GM23338 (cell line): ENCODE measurements around the gene NDST3. TPM values are rescaled to one million over a fixed set of nuclear protein-coding genes. Genes with fewer than 3 reads are reported as not detected.

Experiments used
- ATAC-seq: fragments of 200-7000 bp; cut with Tn5 transposase; 3 replicates; pipeline ENCODE4 v1.9.1; 2020
- DNase-seq: peaks from one replicate; pipeline ENCODE4 v3.0.0-alpha.2; 2015; ENCODE audit warnings: low spot score
- H2AFZ ChIP-seq: fragments of 200-600 bp; sonication (generic); 2 replicates; pipeline ENCODE4 v1.8.0; 2016; ENCODE audit warnings: antibody characterized with exemption, mild to moderate bottlenecking, moderate library complexity
- H3F3A ChIP-seq: fragments of 200-600 bp; sonication (generic); replicated peaks from 2 replicates; pipeline ENCODE4 v1.8.0; 2017; ENCODE audit warnings: antibody characterized with exemption, mixed run types, low read depth
- H3K27ac ChIP-seq: fragments of 200-600 bp; sonication (generic); 2 replicates; pipeline ENCODE4 v1.6.1; 2016; ENCODE audit warnings: low read depth
- H3K27me3 ChIP-seq: fragments of 200-600 bp; sonication (generic); 2 replicates; pipeline ENCODE4 v1.8.0; 2016; ENCODE audit warnings: mild to moderate bottlenecking, mixed run types, moderate library complexity; ENCODE audit not compliant: insufficient read depth
- H3K36me3 ChIP-seq: fragments of 200-600 bp; sonication (generic); 2 replicates; pipeline ENCODE4 v1.8.0; 2016; ENCODE audit warnings: mild to moderate bottlenecking; ENCODE audit not compliant: insufficient read depth
- H3K4me1 ChIP-seq: fragments of 200-600 bp; sonication (generic); 2 replicates; pipeline ENCODE4 v1.8.0; 2016; ENCODE audit warnings: mild to moderate bottlenecking, moderate library complexity; ENCODE audit not compliant: insufficient read depth
- H3K4me2 ChIP-seq: fragments of 200-600 bp; sonication (generic); 2 replicates; pipeline ENCODE4 v1.7.1; 2017; ENCODE audit warnings: mixed run types
- H3K4me3 ChIP-seq: fragments of 200-600 bp; sonication (generic); 2 replicates; pipeline ENCODE4 v1.6.1; 2016; ENCODE audit warnings: mixed run types
- H3K79me2 ChIP-seq: fragments of 200-600 bp; sonication (generic); replicated peaks from 2 replicates; pipeline ENCODE4 v1.8.0; 2017; ENCODE audit warnings: mild to moderate bottlenecking; ENCODE audit not compliant: insufficient read depth
- H3K9me2 ChIP-seq: fragments of 200-600 bp; sonication (generic); 2 replicates; pipeline ENCODE4 v1.8.0; 2017; ENCODE audit not compliant: insufficient read depth
- H4K20me1 ChIP-seq: fragments of 200-600 bp; sonication (generic); replicated peaks from 2 replicates; pipeline ENCODE4 v1.8.0; 2017; ENCODE audit warnings: mild to moderate bottlenecking; ENCODE audit not compliant: insufficient read depth
- H3K27ac Mint-ChIP-seq: 2 replicates; pipeline ENCODE4 v1.8.0; 2020; ENCODE audit warnings: inconsistent platforms, mild to moderate bottlenecking, moderate library complexity, mixed read lengths
- H3K27me3 Mint-ChIP-seq: 3 replicates; pipeline ENCODE4 v1.8.0; 2022; ENCODE audit warnings: low read depth, mild to moderate bottlenecking, moderate library complexity, mixed read lengths, inconsistent platforms; ENCODE audit not compliant: insufficient read depth, poor library complexity
- H3K36me3 Mint-ChIP-seq: 3 replicates; pipeline ENCODE4 v1.8.0; 2021; ENCODE audit warnings: low read depth, mild to moderate bottlenecking, inconsistent platforms, moderate library complexity, mixed read lengths
- H3K4me1 Mint-ChIP-seq: 3 replicates; pipeline ENCODE4 v1.8.0; 2020; ENCODE audit warnings: mild to moderate bottlenecking, inconsistent platforms, mixed read lengths
- H3K4me3 Mint-ChIP-seq: 3 replicates; pipeline ENCODE4 v1.8.0; 2021; ENCODE audit warnings: moderate library complexity, mild to moderate bottlenecking, inconsistent platforms, mixed read lengths
- H3K9me3 Mint-ChIP-seq: 3 replicates; pipeline ENCODE4 v1.8.0; 2020; ENCODE audit warnings: moderate library complexity, mild to moderate bottlenecking, inconsistent platforms, mixed read lengths
- CREB1 ChIP-seq: fragments of 250-450 bp; sonication (Bioruptor Pico); IDR thresholded peaks from 2 replicates; pipeline ENCODE4 v1.5.0; 2020; ENCODE audit warnings: low read depth, mild to moderate bottlenecking, moderate library complexity
- EZH2 ChIP-seq: fragments of 200-600 bp; sonication (generic); IDR thresholded peaks from one replicate; pipeline ENCODE4 v1.8.0; 2017; ENCODE audit warnings: antibody characterized with exemption, mild to moderate bottlenecking, low read depth; ENCODE audit not compliant: unreplicated experiment
- EZH2phosphoT487 ChIP-seq: fragments of 200-600 bp; sonication (generic); IDR thresholded peaks from one replicate; pipeline ENCODE4 v1.8.1; 2018; ENCODE audit warnings: antibody characterized with exemption; ENCODE audit not compliant: unreplicated experiment
- JUNB ChIP-seq: IDR thresholded peaks from one replicate; pipeline ENCODE4 v1.6.1; 2016; ENCODE audit warnings: antibody characterized with exemption; ENCODE audit not compliant: unreplicated experiment
- NANOG ChIP-seq: IDR thresholded peaks from 2 replicates; pipeline ENCODE4 v1.6.1; 2016; ENCODE audit warnings: antibody characterized with exemption, borderline replicate concordance
- ZNF114 ChIP-seq: fragments of 250-450 bp; sonication (Bioruptor Pico); IDR thresholded peaks from 2 replicates; pipeline ENCODE4 v1.5.0; 2020; ENCODE audit warnings: mild to moderate bottlenecking, moderate library complexity
- ZNF331 ChIP-seq: fragments of 250-450 bp; sonication (Bioruptor Pico); IDR thresholded peaks from 2 replicates; pipeline ENCODE4 v1.5.0; 2020; ENCODE audit warnings: low read depth, mild to moderate bottlenecking, moderate library complexity
- polyA plus RNA-seq: library from polyadenylated mRNA; unstranded; fragments of >200 nt; fragmentation: Nextera tagmentation; extraction: Ambion mirVana; gene quantifications from 2 replicates; pipeline ENCODE4 v1.2.1, GENCODE V29; 2016
- total RNA-seq: library from RNA; depleted of rRNA; stranded (reverse); fragments of >200 nt; shearing (Covaris generic); gene quantifications from 2 replicates; pipeline ENCODE4 v1.2.3, GENCODE V29; 2014
- TF ChIP-seq, protein P1 (sequence below): IDR thresholded peaks from one replicate; pipeline ENCODE4 v1.6.1; 2018; ENCODE audit warnings: antibody characterized with exemption; ENCODE audit not compliant: unreplicated experiment
- TF ChIP-seq, protein P2 (sequence below): IDR thresholded peaks from 2 replicates; pipeline ENCODE4 v1.6.1; 2016; ENCODE audit warnings: antibody characterized with exemption
- TF ChIP-seq, protein P3 (sequence below): fragments of 250-450 bp; sonication (Bioruptor Pico); IDR thresholded peaks from 2 replicates; pipeline ENCODE4 v1.5.0; 2020; ENCODE audit warnings: mild to moderate bottlenecking, moderate library complexity
- TF ChIP-seq, protein P4 (sequence below), 2 experiments: fragments of 200-600 bp in 1 of 2; sonication (generic) in 1 of 2; conservative IDR thresholded peaks; 2 replicates each; pipeline versions ENCODE4 v1.5.1 to v1.6.1; 2016 to 2017; ENCODE audit warnings: antibody characterized with exemption in 2 of 2, low read depth in 2 of 2, mild to moderate bottlenecking in 2 of 2, moderate library complexity in 1 of 2

The NDST3 gene
- total and polyA plus RNA-seq, 2 experiments from 2014 or later, result 0.19 to 0.56 TPM

- no peak for TF ChIP-seq NANOG
- TF ChIP-seq CREB1 (CRISPR knock-in tag), result no peak
- TF ChIP-seq, protein P1, sequence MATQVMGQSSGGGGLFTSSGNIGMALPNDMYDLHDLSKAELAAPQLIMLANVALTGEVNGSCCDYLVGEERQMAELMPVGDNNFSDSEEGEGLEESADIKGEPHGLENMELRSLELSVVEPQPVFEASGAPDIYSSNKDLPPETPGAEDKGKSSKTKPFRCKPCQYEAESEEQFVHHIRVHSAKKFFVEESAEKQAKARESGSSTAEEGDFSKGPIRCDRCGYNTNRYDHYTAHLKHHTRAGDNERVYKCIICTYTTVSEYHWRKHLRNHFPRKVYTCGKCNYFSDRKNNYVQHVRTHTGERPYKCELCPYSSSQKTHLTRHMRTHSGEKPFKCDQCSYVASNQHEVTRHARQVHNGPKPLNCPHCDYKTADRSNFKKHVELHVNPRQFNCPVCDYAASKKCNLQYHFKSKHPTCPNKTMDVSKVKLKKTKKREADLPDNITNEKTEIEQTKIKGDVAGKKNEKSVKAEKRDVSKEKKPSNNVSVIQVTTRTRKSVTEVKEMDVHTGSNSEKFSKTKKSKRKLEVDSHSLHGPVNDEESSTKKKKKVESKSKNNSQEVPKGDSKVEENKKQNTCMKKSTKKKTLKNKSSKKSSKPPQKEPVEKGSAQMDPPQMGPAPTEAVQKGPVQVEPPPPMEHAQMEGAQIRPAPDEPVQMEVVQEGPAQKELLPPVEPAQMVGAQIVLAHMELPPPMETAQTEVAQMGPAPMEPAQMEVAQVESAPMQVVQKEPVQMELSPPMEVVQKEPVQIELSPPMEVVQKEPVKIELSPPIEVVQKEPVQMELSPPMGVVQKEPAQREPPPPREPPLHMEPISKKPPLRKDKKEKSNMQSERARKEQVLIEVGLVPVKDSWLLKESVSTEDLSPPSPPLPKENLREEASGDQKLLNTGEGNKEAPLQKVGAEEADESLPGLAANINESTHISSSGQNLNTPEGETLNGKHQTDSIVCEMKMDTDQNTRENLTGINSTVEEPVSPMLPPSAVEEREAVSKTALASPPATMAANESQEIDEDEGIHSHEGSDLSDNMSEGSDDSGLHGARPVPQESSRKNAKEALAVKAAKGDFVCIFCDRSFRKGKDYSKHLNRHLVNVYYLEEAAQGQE, result no peak
- no peak for TF ChIP-seq EZH2
- TF ChIP-seq EZH2phosphoT487, result no peak
- TF ChIP-seq, protein P2, sequence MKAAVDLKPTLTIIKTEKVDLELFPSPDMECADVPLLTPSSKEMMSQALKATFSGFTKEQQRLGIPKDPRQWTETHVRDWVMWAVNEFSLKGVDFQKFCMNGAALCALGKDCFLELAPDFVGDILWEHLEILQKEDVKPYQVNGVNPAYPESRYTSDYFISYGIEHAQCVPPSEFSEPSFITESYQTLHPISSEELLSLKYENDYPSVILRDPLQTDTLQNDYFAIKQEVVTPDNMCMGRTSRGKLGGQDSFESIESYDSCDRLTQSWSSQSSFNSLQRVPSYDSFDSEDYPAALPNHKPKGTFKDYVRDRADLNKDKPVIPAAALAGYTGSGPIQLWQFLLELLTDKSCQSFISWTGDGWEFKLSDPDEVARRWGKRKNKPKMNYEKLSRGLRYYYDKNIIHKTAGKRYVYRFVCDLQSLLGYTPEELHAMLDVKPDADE, result no peak
- no peak for TF ChIP-seq ZNF114 (CRISPR knock-in tag)
- TF ChIP-seq ZNF331 (CRISPR knock-in tag), result no peak
These were observed 43.5 kb downstream of the NDST3 start (continued) for GRCh38 chr4:118077767-118078105.

DNA sequence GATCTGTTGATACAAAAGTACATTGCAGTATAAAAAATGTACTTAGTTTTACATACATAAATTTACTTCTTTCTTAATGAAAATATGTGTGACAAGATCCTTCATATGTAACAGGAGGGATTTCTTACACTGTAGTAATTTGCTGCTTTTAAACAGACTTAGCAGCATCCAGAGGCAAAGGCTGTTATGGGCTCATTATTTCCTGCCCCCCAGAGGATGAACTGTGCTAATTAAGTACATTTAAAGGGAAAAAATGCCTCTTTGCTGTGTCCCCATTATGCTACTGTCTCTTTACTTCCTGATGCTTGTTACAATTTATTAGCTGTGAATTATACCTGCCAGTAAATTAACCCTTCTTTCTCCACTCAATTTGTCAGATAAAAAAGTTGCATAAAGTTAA is 47.1 kb downstream of the NDST3 start:
- Mint-ChIP-seq H3K36me3 (no peaks in the 10 kb centered on the region), H3K9me3 (no peaks in the 10 kb centered on the region; the same call in 2 of the 3 replicates)
- H3K9me2 ChIP-seq, result no peaks in the 10 kb centered on the region
- TF ChIP-seq CREB1 (CRISPR knock-in tag) (no peak), ZNF331 (CRISPR knock-in tag) (no peak), JUNB (no peak)
- TF ChIP-seq, protein P3, sequence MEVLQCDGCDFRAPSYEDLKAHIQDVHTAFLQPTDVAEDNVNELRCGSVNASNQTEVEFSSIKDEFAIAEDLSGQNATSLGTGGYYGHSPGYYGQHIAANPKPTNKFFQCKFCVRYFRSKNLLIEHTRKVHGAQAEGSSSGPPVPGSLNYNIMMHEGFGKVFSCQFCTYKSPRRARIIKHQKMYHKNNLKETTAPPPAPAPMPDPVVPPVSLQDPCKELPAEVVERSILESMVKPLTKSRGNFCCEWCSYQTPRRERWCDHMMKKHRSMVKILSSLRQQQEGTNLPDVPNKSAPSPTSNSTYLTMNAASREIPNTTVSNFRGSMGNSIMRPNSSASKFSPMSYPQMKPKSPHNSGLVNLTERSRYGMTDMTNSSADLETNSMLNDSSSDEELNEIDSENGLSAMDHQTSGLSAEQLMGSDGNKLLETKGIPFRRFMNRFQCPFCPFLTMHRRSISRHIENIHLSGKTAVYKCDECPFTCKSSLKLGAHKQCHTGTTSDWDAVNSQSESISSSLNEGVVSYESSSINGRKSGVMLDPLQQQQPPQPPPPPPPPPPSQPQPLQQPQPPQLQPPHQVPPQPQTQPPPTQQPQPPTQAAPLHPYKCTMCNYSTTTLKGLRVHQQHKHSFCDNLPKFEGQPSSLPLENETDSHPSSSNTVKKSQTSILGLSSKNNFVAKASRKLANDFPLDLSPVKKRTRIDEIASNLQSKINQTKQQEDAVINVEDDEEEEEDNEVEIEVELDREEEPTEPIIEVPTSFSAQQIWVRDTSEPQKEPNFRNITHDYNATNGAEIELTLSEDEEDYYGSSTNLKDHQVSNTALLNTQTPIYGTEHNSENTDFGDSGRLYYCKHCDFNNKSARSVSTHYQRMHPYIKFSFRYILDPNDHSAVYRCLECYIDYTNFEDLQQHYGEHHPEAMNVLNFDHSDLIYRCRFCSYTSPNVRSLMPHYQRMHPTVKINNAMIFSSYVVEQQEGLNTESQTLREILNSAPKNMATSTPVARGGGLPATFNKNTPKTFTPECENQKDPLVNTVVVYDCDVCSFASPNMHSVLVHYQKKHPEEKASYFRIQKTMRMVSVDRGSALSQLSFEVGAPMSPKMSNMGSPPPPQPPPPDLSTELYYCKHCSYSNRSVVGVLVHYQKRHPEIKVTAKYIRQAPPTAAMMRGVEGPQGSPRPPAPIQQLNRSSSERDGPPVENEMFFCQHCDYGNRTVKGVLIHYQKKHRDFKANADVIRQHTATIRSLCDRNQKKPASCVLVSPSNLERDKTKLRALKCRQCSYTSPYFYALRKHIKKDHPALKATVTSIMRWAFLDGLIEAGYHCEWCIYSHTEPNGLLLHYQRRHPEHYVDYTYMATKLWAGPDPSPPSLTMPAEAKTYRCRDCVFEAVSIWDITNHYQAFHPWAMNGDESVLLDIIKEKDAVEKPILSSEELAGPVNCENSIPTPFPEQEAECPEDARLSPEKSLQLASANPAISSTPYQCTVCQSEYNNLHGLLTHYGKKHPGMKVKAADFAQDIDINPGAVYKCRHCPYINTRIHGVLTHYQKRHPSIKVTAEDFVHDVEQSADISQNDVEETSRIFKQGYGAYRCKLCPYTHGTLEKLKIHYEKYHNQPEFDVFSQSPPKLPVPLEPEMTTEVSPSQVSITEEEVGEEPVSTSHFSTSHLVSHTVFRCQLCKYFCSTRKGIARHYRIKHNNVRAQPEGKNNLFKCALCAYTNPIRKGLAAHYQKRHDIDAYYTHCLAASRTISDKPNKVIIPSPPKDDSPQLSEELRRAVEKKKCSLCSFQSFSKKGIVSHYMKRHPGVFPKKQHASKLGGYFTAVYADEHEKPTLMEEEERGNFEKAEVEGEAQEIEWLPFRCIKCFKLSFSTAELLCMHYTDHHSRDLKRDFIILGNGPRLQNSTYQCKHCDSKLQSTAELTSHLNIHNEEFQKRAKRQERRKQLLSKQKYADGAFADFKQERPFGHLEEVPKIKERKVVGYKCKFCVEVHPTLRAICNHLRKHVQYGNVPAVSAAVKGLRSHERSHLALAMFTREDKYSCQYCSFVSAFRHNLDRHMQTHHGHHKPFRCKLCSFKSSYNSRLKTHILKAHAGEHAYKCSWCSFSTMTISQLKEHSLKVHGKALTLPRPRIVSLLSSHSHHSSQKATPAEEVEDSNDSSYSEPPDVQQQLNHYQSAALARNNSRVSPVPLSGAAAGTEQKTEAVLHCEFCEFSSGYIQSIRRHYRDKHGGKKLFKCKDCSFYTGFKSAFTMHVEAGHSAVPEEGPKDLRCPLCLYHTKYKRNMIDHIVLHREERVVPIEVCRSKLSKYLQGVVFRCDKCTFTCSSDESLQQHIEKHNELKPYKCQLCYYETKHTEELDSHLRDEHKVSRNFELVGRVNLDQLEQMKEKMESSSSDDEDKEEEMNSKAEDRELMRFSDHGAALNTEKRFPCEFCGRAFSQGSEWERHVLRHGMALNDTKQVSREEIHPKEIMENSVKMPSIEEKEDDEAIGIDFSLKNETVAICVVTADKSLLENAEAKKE (CRISPR knock-in tag), result no peak
- TF ChIP-seq, protein P2, result no peak
- TF ChIP-seq, protein P4, sequence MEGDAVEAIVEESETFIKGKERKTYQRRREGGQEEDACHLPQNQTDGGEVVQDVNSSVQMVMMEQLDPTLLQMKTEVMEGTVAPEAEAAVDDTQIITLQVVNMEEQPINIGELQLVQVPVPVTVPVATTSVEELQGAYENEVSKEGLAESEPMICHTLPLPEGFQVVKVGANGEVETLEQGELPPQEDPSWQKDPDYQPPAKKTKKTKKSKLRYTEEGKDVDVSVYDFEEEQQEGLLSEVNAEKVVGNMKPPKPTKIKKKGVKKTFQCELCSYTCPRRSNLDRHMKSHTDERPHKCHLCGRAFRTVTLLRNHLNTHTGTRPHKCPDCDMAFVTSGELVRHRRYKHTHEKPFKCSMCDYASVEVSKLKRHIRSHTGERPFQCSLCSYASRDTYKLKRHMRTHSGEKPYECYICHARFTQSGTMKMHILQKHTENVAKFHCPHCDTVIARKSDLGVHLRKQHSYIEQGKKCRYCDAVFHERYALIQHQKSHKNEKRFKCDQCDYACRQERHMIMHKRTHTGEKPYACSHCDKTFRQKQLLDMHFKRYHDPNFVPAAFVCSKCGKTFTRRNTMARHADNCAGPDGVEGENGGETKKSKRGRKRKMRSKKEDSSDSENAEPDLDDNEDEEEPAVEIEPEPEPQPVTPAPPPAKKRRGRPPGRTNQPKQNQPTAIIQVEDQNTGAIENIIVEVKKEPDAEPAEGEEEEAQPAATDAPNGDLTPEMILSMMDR (conservative IDR thresholded peaks at IDR 0.05; ENCODE audit: low read depth in 2 of 2), result no peak

More for the DNA sequence above, 47.1 kb downstream of the NDST3 start:
- ATAC-seq (no peak), DNase-seq (no peak)
- Mint-ChIP-seq H3K4me1 (peaks cover 16% of the 10 kb centered on the region), H3K27ac (no peak overlapping the region), H3K4me3 (no peak overlapping the region), H3K27me3 (peaks cover 2% of the 10 kb centered on the region)
- Histone ChIP-seq H3K27ac (no peak overlapping the region), H3K36me3 (no peaks in the 10 kb centered on the region), H3K4me1 (peaks cover 9% of the 10 kb centered on the region; the same call in 1 of the 2 replicates), H3K4me2 (no peak overlapping the region), H4K20me1 (no peaks in the 10 kb centered on the region), H3F3A (no peaks in the 10 kb centered on the region), H3K27me3 (no peaks in the 10 kb centered on the region), H3K79me2 (no peaks in the 10 kb centered on the region), H3K4me3 (no peak overlapping the region), H2AFZ (no peak overlapping the region)
